ENCODE results near the gene HRG. TPM values are rescaled to one million over a fixed set of nuclear protein-coding genes. Genes with fewer than 3 reads are reported as not detected.

Gene HRG
- polyA plus RNA-seq, 3 donors = not detected

DNA sequence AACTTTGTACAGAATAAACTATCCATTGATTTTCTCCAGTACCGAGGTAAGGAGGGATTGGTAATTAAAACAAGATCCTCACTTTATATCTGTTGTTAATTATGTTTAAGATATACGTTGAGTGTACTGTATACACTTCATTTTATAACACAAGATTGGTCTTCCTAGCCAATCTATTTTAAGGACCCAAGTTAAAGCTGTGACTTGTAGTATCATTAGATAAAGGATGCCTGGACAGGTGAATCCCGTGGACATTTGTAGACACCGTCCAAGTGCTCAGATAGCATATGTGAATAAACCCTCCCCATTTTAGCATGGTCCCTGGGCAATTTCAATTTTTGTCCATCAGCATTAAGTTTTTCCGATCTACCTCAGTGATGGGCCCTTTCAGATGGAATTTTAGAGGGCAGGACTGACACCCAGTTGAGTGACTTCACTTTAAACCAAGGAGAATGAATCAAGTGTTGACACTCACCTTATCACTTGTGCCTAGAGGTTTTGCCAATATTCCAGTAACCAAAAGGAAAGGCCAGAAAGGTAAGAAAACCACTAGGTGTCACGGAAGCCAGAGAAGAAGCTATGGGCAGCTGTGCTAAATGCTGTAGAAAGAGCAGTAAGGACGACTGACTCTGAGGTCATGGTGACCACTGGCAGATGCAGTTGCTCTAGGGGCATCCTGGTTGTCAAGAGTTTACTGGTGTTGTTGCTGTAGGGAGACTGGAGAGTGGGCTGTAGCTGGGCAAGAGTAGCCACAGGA lies 43.7 kb upstream of the HRG start:
- Histone ChIP-seq H4K20me1 (ENCODE audit: insufficient read depth, low read length) (no peaks in the 10 kb centered on the region), H3K9me3 (replicated peaks in 1 of 2; ENCODE audit: control insufficient read depth in 1 of 2, insufficient read depth in 1 of 2, low read length in 2 of 2) (no peaks in the 10 kb centered on the region), H3K4me3 (replicated peaks in 1 of 3; ENCODE audit: low read depth in 2 of 3, low read length in 3 of 3) (no peak overlapping the region), H3K36me3 (replicated peaks in 1 of 2; ENCODE audit: control insufficient read depth in 1 of 2, insufficient read depth in 2 of 2, low read length in 2 of 2) (no peaks in the 10 kb centered on the region), H3K79me2 (ENCODE audit: insufficient read depth, low read length) (no peaks in the 10 kb centered on the region), H2AFZ (ENCODE audit: insufficient read depth, low read depth, low read length, poor library complexity, severe bottlenecking) (no peak overlapping the region), H3K4me2 (replicated peaks; ENCODE audit: extremely low read depth, low read length, poor library complexity, severe bottlenecking) (no peak overlapping the region), H3K4me1 (ENCODE audit: control insufficient read depth in 1 of 2, insufficient read depth in 2 of 2, low read length in 2 of 2) (peaks cover 3 to 4% of the 10 kb centered on the region in 2 donors), H3K9ac (ENCODE audit: insufficient read depth, low read length, poor library complexity, severe bottlenecking) (no peak overlapping the region), H3K27me3 (ENCODE audit: control insufficient read depth in 2 of 2, insufficient read depth in 2 of 2, low read length in 2 of 2) (peaks cover 5 to 11% of the 10 kb centered on the region in 2 donors), H3K27ac (ENCODE audit: low read depth in 1 of 2, low read length in 2 of 2) (no peak overlapping the region)
- Mint-ChIP-seq H3K27ac (no peak overlapping the region), H3K4me3 (no peak overlapping the region), H3K9me3 (no peaks in the 10 kb centered on the region), H3K36me3 (no peaks in the 10 kb centered on the region), H3K4me1 (peaks cover 5% of the 10 kb centered on the region), H3K27me3 (ENCODE audit: low read depth in 3 of 3) (peaks cover 14 to 15% (median 14%) of the 10 kb centered on the region in 3 donors)
- WGBS (ENCODE audit: insufficient coverage) = 90% methylated on average over 3 of the region's 7 CpGs
- intact Hi-C loops (cut with micrococcal nuclease) = no loop called here
- no peak for DNase-seq
- TF ChIP-seq, protein P1, sequence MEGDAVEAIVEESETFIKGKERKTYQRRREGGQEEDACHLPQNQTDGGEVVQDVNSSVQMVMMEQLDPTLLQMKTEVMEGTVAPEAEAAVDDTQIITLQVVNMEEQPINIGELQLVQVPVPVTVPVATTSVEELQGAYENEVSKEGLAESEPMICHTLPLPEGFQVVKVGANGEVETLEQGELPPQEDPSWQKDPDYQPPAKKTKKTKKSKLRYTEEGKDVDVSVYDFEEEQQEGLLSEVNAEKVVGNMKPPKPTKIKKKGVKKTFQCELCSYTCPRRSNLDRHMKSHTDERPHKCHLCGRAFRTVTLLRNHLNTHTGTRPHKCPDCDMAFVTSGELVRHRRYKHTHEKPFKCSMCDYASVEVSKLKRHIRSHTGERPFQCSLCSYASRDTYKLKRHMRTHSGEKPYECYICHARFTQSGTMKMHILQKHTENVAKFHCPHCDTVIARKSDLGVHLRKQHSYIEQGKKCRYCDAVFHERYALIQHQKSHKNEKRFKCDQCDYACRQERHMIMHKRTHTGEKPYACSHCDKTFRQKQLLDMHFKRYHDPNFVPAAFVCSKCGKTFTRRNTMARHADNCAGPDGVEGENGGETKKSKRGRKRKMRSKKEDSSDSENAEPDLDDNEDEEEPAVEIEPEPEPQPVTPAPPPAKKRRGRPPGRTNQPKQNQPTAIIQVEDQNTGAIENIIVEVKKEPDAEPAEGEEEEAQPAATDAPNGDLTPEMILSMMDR (IDR thresholded peaks at IDR 0.05) = no peak

DNA sequence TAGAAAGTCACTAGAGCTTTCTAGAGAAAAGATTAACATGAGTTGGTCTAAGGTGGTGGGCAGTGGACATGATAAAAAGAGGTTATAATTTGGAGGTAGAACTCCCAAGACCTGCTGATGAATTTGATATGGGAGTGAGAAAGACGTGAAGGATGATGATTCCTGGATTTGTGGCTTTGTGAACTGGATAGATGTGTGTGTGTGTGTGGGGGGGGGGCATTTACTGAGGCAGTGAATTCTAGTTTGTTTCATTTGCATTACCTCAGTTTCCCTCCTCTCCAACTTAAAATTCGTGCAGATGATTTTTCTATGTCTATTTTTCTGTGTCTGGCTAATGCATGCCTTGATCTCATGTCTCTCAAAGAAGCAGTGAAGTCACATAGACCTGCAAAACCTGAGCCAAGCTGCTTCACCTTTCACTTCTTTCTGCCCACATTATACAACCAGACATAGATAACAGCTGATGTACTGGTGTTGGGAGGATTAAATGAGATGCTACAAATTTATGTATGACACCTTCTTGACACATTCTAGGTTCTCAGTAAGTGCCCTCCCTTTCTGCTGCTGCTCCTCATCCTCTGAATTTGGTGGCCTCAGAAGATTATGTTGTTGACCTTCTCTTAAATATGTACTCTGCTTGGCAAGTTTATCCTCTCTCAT lies 43.0 kb upstream of the HRG start:
- H3K4me3 Mint-ChIP-seq = no peak overlapping the region
- Histone ChIP-seq H4K20me1 (ENCODE audit: insufficient read depth, low read length) (no peaks in the 10 kb centered on the region), H3K36me3 (replicated peaks in 1 of 2; ENCODE audit: control insufficient read depth in 1 of 2, insufficient read depth in 2 of 2, low read length in 2 of 2) (no peaks in the 10 kb centered on the region), H3K27me3 (ENCODE audit: control insufficient read depth in 2 of 2, insufficient read depth in 2 of 2, low read length in 2 of 2) (peaks cover 2 to 4% of the 10 kb centered on the region in 2 donors), H3K4me1 (ENCODE audit: control insufficient read depth in 1 of 2, insufficient read depth in 2 of 2, low read length in 2 of 2) (no peaks in the 10 kb centered on the region), H3K27ac (ENCODE audit: low read depth in 1 of 2, low read length in 2 of 2) (no peak overlapping the region), H3K4me2 (replicated peaks; ENCODE audit: extremely low read depth, low read length, poor library complexity, severe bottlenecking) (no peak overlapping the region), H3K4me3 (replicated peaks in 1 of 3; ENCODE audit: low read depth in 2 of 3, low read length in 3 of 3) (no peak overlapping the region), H2AFZ (ENCODE audit: insufficient read depth, low read depth, low read length, poor library complexity, severe bottlenecking) (no peak overlapping the region), H3K9ac (ENCODE audit: insufficient read depth, low read length, poor library complexity, severe bottlenecking) (no peak overlapping the region), H3K9me3 (replicated peaks in 1 of 2; ENCODE audit: control insufficient read depth in 1 of 2, insufficient read depth in 1 of 2, low read length in 2 of 2) (no peaks in the 10 kb centered on the region), H3K79me2 (ENCODE audit: insufficient read depth, low read length) (no peaks in the 10 kb centered on the region)
- no CpG with 5 or more reads among the region's 2 CpGs for WGBS (ENCODE audit: insufficient coverage)
- TF ChIP-seq, protein P1 (IDR thresholded peaks at IDR 0.05) = no peak
- peaks cover 7 to 12% (median 8%) of the 10 kb centered on the region in 3 donors for H3K27me3 Mint-ChIP-seq (ENCODE audit: low read depth in 3 of 3)
- no peaks in the 10 kb centered on the region for H3K4me1 Mint-ChIP-seq
- H3K36me3 Mint-ChIP-seq = no peaks in the 10 kb centered on the region
- no peaks in the 10 kb centered on the region for H3K9me3 Mint-ChIP-seq
- intact Hi-C loops (cut with micrococcal nuclease) = no loop called here
- no peak for DNase-seq
- no peak overlapping the region for H3K27ac Mint-ChIP-seq
